Body of pancreas (tissue), 4 donors: Measurements from ENCODE around the gene CATSPERZ.

Experiments
- POLR2A ChIP-seq, 3 donors: fragments of 450-650 bp; IDR thresholded peaks; one replicate each; pipeline ENCODE4 v1.6.1; 2016; ENCODE audit warnings: antibody characterized with exemption in 3 of 3, mild to moderate bottlenecking in 2 of 3
- TF ChIP-seq, protein P1 (sequence below), 7 experiments: fragments of 450-650 bp in 4 of 7; fragments of 200-600 bp in 3 of 7; sonication (generic) in 3 of 7; IDR thresholded peaks; one replicate each; pipeline ENCODE4 v1.5.1; 2016 to 2019; ENCODE audit warnings: antibody characterized with exemption in 7 of 7

DNA sequence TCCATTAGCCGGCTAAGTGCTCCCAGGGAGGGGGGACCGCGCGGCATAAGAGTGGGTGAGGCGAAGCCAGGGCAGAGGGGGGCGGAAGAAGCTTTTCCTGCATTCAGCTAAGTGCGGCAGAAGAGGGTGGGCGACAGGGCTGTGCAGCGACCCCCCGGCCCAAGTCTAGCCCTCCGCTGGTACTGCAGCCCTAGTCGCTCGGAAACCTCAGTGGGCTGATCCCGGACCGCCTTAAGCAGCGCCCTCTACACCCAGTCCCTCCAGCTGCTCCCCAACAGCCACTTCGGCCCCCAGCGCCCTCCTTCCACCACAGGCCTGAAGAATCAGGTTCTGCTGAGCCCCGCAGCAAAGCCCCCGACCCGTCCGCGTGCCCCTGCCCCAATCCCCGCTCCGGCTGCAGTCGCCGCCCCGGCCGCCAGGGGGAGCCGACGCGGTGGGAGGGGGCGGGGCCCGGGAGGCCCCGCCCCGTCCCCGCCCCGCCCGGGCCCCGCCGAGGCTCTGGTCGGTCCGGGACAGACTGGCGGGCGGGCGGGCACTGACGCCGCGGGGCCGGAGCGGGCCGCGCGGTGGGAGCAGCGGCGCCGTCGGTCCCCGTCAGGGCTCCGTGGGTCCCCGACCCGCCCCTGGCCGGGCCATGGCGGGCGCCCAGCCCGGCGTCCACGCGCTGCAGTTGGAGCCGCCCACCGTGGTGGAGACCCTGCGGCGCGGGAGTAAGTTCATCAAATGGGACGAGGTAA, 49.0 kb upstream of the CATSPERZ start, which contains the start of gene PLCB3:
- peak in 1 of 3 donors; percentile 18 for TF ChIP-seq POLR2A (IDR thresholded peaks at IDR 0.05)
- TF ChIP-seq, protein P1, sequence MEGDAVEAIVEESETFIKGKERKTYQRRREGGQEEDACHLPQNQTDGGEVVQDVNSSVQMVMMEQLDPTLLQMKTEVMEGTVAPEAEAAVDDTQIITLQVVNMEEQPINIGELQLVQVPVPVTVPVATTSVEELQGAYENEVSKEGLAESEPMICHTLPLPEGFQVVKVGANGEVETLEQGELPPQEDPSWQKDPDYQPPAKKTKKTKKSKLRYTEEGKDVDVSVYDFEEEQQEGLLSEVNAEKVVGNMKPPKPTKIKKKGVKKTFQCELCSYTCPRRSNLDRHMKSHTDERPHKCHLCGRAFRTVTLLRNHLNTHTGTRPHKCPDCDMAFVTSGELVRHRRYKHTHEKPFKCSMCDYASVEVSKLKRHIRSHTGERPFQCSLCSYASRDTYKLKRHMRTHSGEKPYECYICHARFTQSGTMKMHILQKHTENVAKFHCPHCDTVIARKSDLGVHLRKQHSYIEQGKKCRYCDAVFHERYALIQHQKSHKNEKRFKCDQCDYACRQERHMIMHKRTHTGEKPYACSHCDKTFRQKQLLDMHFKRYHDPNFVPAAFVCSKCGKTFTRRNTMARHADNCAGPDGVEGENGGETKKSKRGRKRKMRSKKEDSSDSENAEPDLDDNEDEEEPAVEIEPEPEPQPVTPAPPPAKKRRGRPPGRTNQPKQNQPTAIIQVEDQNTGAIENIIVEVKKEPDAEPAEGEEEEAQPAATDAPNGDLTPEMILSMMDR (IDR thresholded peaks at IDR 0.05) = peak; percentile 51 to 95 (median 79)
